Posterior vena cava (tissue), 2 donors: ENCODE measurements around the gene SYNPO. TPM values are rescaled to one million over a fixed set of nuclear protein-coding genes. Genes with fewer than 3 reads are reported as not detected.

ENCODE experiments used
- DNase-seq: peaks from one replicate; pipeline ENCODE4 v3.0.0-alpha.2; 2020; ENCODE audit warnings: low spot score
- intact Hi-C, 2 donors: fragments of 100-400 bp; cut with DNase I; formaldehyde crosslinking; loops; one replicate each; pipeline versions ENCODE4 v1.14.1 to v1.14.2; 2022 to 2023
- long read RNA-seq, 2 donors: library from polyadenylated mRNA; unstranded; transcript quantifications; one replicate each; pipeline ENCODE4 v2.0.0, GENCODE V29; 2020 to 2021
- total RNA-seq, 2 donors: library from RNA; stranded (reverse); fragmentation: NEBNext Ultra II Directional; extraction: Animal tissue kit (Norgen Biotek cat#: 25700); gene quantifications; one replicate each; pipeline ENCODE4 v1.2.1, GENCODE V29; 2021
- donor health status: DM: yes; HTN: yes; CAD: no.
- donor health status: DM: yes; HTN: yes; CAD: no.

The SYNPO gene
- 100 to 1,000 TPM; 183 to 218 TPM for total RNA-seq
- long read RNA-seq, donor 1, partial matches to known transcripts, result 47 of 57 reads
- long read RNA-seq, donor 1, other reads (novel, unspliced or antisense), result 10 of 57 reads
- long read RNA-seq, donor 2, partial matches to known transcripts, result 108 of 140 reads
- long read RNA-seq, donor 2, other reads (novel, unspliced or antisense), result 32 of 140 reads

GRCh38 chr5:150640311-150641005 is at the start of gene SYNPO:
Gene SYNPO (plus strand): TSS chr5:150640660. CDS start chr5:150648276, 7,616 bp downstream.
- intact Hi-C loops, result no loop called here
- peak; percentile 91 for DNase-seq

GRCh38 chr5:150590979-150591695 is 49.3 kb upstream of the SYNPO start:
- intact Hi-C loops, result no loop called here
- peak; percentile 76 for DNase-seq

- intact Hi-C loops, result no loop called here
- DNase-seq, result peak; percentile 82
Measured at GRCh38 chr5:150593593-150593992, 46.9 kb upstream of the SYNPO start.

- intact Hi-C loops, result no loop called here
- peak; percentile 63 for DNase-seq
Measured at GRCh38 chr5:150593996-150594395, 46.5 kb upstream of the SYNPO start.

- peak; percentile 74 for DNase-seq
Measured at GRCh38 chr5:150595466-150596031, 44.9 kb upstream of the SYNPO start.

GRCh38 chr5:150596313-150596712 is 44.1 kb upstream of the SYNPO start:
- peak; percentile 62 for DNase-seq
- intact Hi-C loops, result no loop called here

More at GRCh38 chr5:150595466-150596031, 44.9 kb upstream of the SYNPO start:
- intact Hi-C loops, result no loop called here

- intact Hi-C loops, result no loop called here
Measured at GRCh38 chr5:150596826-150597225, 43.6 kb upstream of the SYNPO start.

GRCh38 chr5:150598006-150598405 is 42.5 kb upstream of the SYNPO start:
- DNase-seq, result no peak
- intact Hi-C loops, result no loop called here

More at GRCh38 chr5:150596826-150597225, 43.6 kb upstream of the SYNPO start:
- no peak for DNase-seq

- intact Hi-C loops, result no loop called here
- DNase-seq, result no peak
Measured at GRCh38 chr5:150598821-150599273, 41.6 kb upstream of the SYNPO start.

GRCh38 chr5:150599281-150599680 is 41.2 kb upstream of the SYNPO start:
- no peak for DNase-seq

GRCh38 chr5:150599917-150600511 is 40.4 kb upstream of the SYNPO start:
- intact Hi-C loops, result no loop called here
- DNase-seq, result peak; percentile 94

More at GRCh38 chr5:150599281-150599680, 41.2 kb upstream of the SYNPO start:
- intact Hi-C loops, result no loop called here

GRCh38 chr5:150600616-150601490 is 39.6 kb upstream of the SYNPO start:
- intact Hi-C loops, result no loop called here
- no peak for DNase-seq

- intact Hi-C loops, result no loop called here
- no peak for DNase-seq
Measured at GRCh38 chr5:150601491-150602345, 38.7 kb upstream of the SYNPO start.

GRCh38 chr5:150603052-150603451 is 37.4 kb upstream of the SYNPO start:
- intact Hi-C loops, result no loop called here
- DNase-seq, result peak; percentile 80

- DNase-seq, result peak; percentile 42
- intact Hi-C loops, result no loop called here
Measured at GRCh38 chr5:150603491-150603890, 37.0 kb upstream of the SYNPO start.

- peak; percentile 17 for DNase-seq
- intact Hi-C loops, result no loop called here
Measured at GRCh38 chr5:150604010-150604409, 36.5 kb upstream of the SYNPO start.

- peak; percentile 42 for DNase-seq
- intact Hi-C loops, result no loop called here
Measured at GRCh38 chr5:150604894-150605440, 35.5 kb upstream of the SYNPO start.
